ENCODE data around the gene SIGLEC5. TPM values are rescaled to one million over a fixed set of nuclear protein-coding genes. Genes with fewer than 3 reads are reported as not detected.
A peak's percentile ranks its signal among the peaks of the same experiment; 100 is the strongest.

The SIGLEC5 gene
- total RNA-seq, 1 experiment from 2014 or later: not detected

DNA sequence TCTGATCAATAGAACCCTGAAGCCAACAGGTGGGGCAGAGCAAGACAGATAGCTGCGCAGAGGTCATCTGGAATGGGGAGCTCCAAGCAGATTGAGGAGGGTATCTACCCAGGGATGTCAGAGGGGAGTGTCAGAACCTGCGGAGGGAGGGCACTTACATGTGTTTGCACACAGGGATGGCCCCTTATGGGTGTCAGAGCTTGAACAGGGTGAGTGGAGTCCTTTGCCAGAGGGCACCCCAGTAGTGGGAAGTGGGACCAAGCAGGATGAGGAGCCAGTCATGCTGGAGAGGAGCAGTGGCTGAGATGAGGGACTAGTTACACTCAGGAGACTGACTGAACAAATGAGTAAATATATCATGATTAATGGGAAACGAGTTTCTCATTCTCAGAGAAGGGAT lies 33.4 kb upstream of the SIGLEC5 start:
- TF ChIP-seq EZH2 (IDR thresholded peaks at IDR 0.05; ENCODE audit: low read depth): no peak
- TF ChIP-seq, protein P1, sequence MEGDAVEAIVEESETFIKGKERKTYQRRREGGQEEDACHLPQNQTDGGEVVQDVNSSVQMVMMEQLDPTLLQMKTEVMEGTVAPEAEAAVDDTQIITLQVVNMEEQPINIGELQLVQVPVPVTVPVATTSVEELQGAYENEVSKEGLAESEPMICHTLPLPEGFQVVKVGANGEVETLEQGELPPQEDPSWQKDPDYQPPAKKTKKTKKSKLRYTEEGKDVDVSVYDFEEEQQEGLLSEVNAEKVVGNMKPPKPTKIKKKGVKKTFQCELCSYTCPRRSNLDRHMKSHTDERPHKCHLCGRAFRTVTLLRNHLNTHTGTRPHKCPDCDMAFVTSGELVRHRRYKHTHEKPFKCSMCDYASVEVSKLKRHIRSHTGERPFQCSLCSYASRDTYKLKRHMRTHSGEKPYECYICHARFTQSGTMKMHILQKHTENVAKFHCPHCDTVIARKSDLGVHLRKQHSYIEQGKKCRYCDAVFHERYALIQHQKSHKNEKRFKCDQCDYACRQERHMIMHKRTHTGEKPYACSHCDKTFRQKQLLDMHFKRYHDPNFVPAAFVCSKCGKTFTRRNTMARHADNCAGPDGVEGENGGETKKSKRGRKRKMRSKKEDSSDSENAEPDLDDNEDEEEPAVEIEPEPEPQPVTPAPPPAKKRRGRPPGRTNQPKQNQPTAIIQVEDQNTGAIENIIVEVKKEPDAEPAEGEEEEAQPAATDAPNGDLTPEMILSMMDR (conservative IDR thresholded peaks at IDR 0.05): no peak
- no peaks in the 10 kb centered on the region for H3K4me1 ChIP-seq (replicated peaks; ENCODE audit: insufficient read depth)
- H3K36me3 ChIP-seq (ENCODE audit: low read depth): no peaks in the 10 kb centered on the region
- no TSS peak for BruUV-seq (replicated peaks)
- DNase-seq: no peak
- H3K9me3 ChIP-seq (ENCODE audit: insufficient read depth, low read depth): no peaks in the 10 kb centered on the region
- ChIA-PET POLR2A (ENCODE audit: unreplicated experiment) (no interaction called here), CTCF (no interaction called here)
- H3K27me3 ChIP-seq (ENCODE audit: insufficient read depth, low read depth): peaks cover 47% of the 10 kb centered on the region
- no peaks in the 10 kb centered on the region; the same call in 1 of the 2 replicates for H3F3A ChIP-seq (ENCODE audit: insufficient read depth, low read depth)
- H3K27ac ChIP-seq: no peak overlapping the region
- no peak overlapping the region for H3K4me2 ChIP-seq
- H3K4me3 ChIP-seq: no peak overlapping the region
- no peak overlapping the region for H2AFZ ChIP-seq
- H3K79me2 ChIP-seq (ENCODE audit: low read depth): no peaks in the 10 kb centered on the region
- intact Hi-C loops (cut with micrococcal nuclease; ENCODE audit: unreplicated experiment): loop anchor here (10.0 kb wide), 1 partner anchor 111 kb away; no protein-coding TSS in a partner anchor
- H3K9me2 ChIP-seq (ENCODE audit: insufficient read depth): no peaks in the 10 kb centered on the region
- H4K20me1 ChIP-seq (ENCODE audit: insufficient read depth): 0 out of 2 replicates have a peak, but pooled peaks cover 4% of the 10 kb centered on the region

DNA sequence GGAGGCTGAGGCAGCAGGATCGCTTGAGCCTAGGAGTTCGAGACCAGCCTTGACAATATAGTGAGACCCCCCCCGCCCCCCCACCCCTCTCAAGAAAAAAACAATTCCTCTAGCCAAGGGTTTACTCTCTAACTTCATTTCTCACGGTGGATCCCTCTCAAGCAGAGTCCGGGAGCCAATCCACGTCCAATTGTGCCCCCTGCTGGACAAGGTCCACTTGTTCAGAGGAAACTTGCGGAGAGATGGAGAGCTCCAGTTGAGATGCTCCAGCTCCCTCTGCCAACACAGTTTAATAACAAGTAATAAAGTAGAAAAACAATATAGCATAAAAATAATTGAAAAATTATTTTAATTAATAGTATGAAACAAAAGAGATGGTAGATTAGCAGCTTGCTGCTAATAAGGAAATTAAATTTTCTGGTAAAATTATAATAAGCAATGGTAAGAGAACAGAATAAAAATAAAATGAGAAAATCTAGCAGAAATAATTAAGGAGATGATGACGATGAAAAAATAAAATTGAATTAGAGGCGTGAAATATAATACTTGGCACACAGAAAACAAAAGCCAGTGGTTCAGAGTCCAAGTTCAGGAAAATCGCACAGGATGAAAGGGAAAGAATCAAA lies 30.9 kb upstream of the SIGLEC5 start:
- Histone ChIP-seq H3K4me3 (no peak overlapping the region), H3K79me2 (ENCODE audit: low read depth) (no peaks in the 10 kb centered on the region), H3K27ac (no peak overlapping the region), H3K4me2 (no peak overlapping the region), H3K9me2 (ENCODE audit: insufficient read depth) (no peaks in the 10 kb centered on the region), H4K20me1 (ENCODE audit: insufficient read depth) (0 out of 2 replicates have a peak, but pooled peaks cover 4% of the 10 kb centered on the region), H3K4me1 (replicated peaks; ENCODE audit: insufficient read depth) (no peaks in the 10 kb centered on the region), H3K27me3 (ENCODE audit: insufficient read depth, low read depth) (peaks cover 47% of the 10 kb centered on the region), H3K36me3 (ENCODE audit: low read depth) (no peaks in the 10 kb centered on the region), H2AFZ (no peak overlapping the region), H3F3A (ENCODE audit: insufficient read depth, low read depth) (no peaks in the 10 kb centered on the region; the same call in 1 of the 2 replicates), H3K9me3 (ENCODE audit: insufficient read depth, low read depth) (no peaks in the 10 kb centered on the region)
- ChIA-PET CTCF (interaction anchor here (0.5 to 1.5 kb wide), 12 partner anchors 11 to 519 kb away, joined by 3 to 4 read pairs (median 3); no protein-coding TSS in a partner anchor), POLR2A (ENCODE audit: unreplicated experiment) (no interaction called here)
- intact Hi-C loops (cut with micrococcal nuclease; ENCODE audit: unreplicated experiment): loop anchor here (10.0 kb wide), 1 partner anchor 114 kb away; no protein-coding TSS in a partner anchor
- no peak for TF ChIP-seq EZH2 (IDR thresholded peaks at IDR 0.05; ENCODE audit: low read depth)
- TF ChIP-seq, protein P1 (conservative IDR thresholded peaks at IDR 0.05): peak; percentile 81
- no TSS peak for BruUV-seq (replicated peaks)
- peak; percentile 48 to 72 for DNase-seq

GRCh38 chr19:51654783-51655182 lies 24.6 kb upstream of the SIGLEC5 start:
- H3K27me3 ChIP-seq (ENCODE audit: insufficient read depth, low read depth): peaks cover 52% of the 10 kb centered on the region
- no peaks in the 10 kb centered on the region for H3K36me3 ChIP-seq (ENCODE audit: low read depth)
- TF ChIP-seq, protein P1 (conservative IDR thresholded peaks at IDR 0.05): peak; percentile 41; the same call in 1 of the 2 replicates
- TF ChIP-seq EZH2 (IDR thresholded peaks at IDR 0.05; ENCODE audit: low read depth): no peak
- intact Hi-C loops (cut with micrococcal nuclease; ENCODE audit: unreplicated experiment): loop anchor here (10.0 kb wide), 1 partner anchor 230 kb away; no protein-coding TSS in a partner anchor
- no peaks in the 10 kb centered on the region for H3K9me3 ChIP-seq (ENCODE audit: insufficient read depth, low read depth)
- no peak overlapping the region for H3K27ac ChIP-seq
- no peaks in the 10 kb centered on the region for H4K20me1 ChIP-seq (ENCODE audit: insufficient read depth)
- H3K4me2 ChIP-seq: no peak overlapping the region
- no peak overlapping the region for H3K4me3 ChIP-seq
- H3K4me1 ChIP-seq (replicated peaks; ENCODE audit: insufficient read depth): no peaks in the 10 kb centered on the region
- BruUV-seq (replicated peaks): no TSS peak
- no peak overlapping the region for H2AFZ ChIP-seq
- ChIA-PET CTCF (no interaction called here), POLR2A (ENCODE audit: unreplicated experiment) (no interaction called here)
- no peaks in the 10 kb centered on the region for H3F3A ChIP-seq (ENCODE audit: insufficient read depth, low read depth)
- no peaks in the 10 kb centered on the region for H3K9me2 ChIP-seq (ENCODE audit: insufficient read depth)
- DNase-seq: no peak
- no peaks in the 10 kb centered on the region for H3K79me2 ChIP-seq (ENCODE audit: low read depth)
